Activated naive CD4-positive, alpha-beta T cell treated with anti-CD3 and anti-CD28 coated beads, Interleukin-2, amount 50 U/mL, for 72 hours (primary cell): Measurements from ENCODE around the gene HCAR2. TPM values are rescaled to one million over a fixed set of nuclear protein-coding genes. Genes with fewer than 3 reads are reported as not detected.
A peak's percentile ranks its signal among the peaks of the same experiment; 100 is the strongest.
"Not testable (repeated sequence)": the region's sequence is repeated elsewhere in the genome, so short reads cannot be mapped to it uniquely, and the experiment has no call there.

ENCODE experiments used
- ATAC-seq, 2 donors: fragments of 150-1000 bp; cut with Tn5 transposase; 2 replicates each; pipeline ENCODE4 v1.10.0; 2021; ENCODE audit warnings: mild to moderate bottlenecking in 2 of 2, moderate library complexity in 2 of 2
- DNase-seq, 2 donors: peaks; one replicate each; pipeline ENCODE4 v3.0.0; 2021 to 2022; ENCODE audit warnings: low spot score in 2 of 2
- H3K27ac Mint-ChIP-seq, 2 donors: one replicate each; pipeline ENCODE4 v1.8.0; 2022; ENCODE audit warnings: mild to moderate bottlenecking in 2 of 2, mixed read lengths in 2 of 2
- H3K36me3 Mint-ChIP-seq, 2 donors: one replicate each; pipeline ENCODE4 v1.8.0; 2022; ENCODE audit warnings: mixed read lengths in 2 of 2
- H3K9me3 Mint-ChIP-seq, 2 donors: one replicate each; pipeline ENCODE4 v1.8.0; 2022; ENCODE audit warnings: mixed read lengths in 2 of 2
- total RNA-seq, 2 donors: library from RNA; stranded (reverse); gene quantifications; one replicate each; pipeline ENCODE4 v1.2.3, GENCODE V29; 2022

The HCAR2 gene
- total RNA-seq, 2 donors from 2014 or later, result 0.39 TPM; not detected in 1

DNA sequence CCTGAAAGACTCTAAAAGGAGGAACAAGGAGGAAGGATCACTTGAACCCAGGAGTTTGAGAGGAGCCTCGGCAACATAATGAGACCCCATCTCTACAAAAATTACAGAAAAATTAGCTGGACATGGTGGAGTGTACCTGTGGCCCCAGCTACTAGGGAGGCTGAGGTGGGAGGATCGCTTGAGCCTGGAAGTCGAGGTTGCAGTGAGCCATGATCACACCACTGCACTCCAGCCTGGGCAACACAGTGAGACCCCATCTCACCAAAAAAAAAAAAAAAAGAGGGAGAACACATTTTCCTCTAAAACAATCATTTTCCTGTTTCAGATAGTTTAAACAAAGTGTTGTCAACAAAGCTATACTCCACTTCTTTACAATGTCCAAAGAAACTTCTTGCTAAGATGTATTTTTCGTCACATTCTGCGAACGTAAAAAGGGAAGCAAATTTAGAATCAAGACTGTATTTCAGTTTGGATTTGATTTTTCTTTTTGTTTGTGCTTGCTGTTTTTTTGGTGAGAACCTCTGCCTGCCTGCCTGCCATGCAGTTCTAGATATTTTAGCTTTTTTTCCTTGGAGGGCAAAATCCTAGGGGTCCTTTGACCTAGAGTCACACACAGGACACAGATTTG lies 22.4 kb upstream of the HCAR2 start:
- H3K36me3 Mint-ChIP-seq, result no peaks in the 10 kb centered on the region
- no peaks in the 10 kb centered on the region for H3K9me3 Mint-ChIP-seq
- H3K27ac Mint-ChIP-seq, result peak overlapping the region; percentile 65 to 67
- no peak for ATAC-seq
- no peak for DNase-seq

- DNase-seq (no peak), ATAC-seq (no peak)
- Mint-ChIP-seq H3K36me3 (no peaks in the 10 kb centered on the region), H3K9me3 (no peaks in the 10 kb centered on the region), H3K27ac (no peak overlapping the region)
Observed at GRCh38 chr12:122724641-122725243, 21.6 kb upstream of the HCAR2 start.

DNA sequence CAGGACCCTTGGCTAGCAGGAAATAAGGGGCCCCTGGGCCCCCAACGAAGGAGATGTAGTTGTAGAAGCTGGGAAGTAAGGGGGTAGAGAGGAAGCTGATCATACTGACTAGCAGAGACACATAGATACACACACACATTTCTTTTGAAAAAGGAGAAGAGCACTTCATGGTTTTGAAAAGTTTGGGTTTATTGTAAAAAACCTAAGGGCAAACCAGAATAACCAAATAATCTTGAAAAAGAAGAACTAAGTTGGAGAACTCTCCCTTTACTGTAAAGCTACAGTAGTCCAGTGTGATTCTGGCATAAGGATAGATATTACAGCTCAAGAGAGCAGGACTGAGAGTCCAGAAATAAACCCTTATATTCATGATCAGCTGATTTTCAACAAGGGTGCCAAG lies 19.2 kb upstream of the HCAR2 start:
- no peak for DNase-seq
- Mint-ChIP-seq H3K9me3 (no peaks in the 10 kb centered on the region), H3K27ac (peak overlapping the region in 1 of 2 donors; percentile 82), H3K36me3 (no peaks in the 10 kb centered on the region)
- no peak for ATAC-seq

DNA sequence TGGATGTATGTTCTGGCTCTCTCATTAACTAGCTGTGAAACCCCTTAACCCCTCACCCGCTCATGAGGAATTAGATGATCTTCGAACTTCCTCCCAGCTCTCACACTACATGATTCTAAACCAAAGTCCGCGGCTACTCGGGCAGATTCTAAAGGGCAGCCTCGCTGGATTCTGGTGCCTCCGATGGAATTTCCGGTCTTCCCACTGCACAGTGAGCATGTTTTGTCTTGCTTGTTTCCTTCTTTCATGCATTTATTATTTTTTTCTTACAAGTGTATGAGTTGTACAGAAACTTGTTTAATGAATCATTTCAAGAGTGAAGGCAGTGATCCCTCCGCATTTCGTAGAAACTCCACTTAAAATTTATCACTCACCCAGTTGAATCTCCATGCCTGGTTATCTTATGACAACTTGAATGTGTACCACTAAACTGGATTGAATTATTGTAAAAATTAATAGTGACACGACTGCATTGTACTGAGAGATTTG lies 17.9 kb upstream of the HCAR2 start:
- DNase-seq (no peak), ATAC-seq (peak; percentile 47 to 75)
- no peaks in the 10 kb centered on the region for H3K9me3 Mint-ChIP-seq
- H3K27ac Mint-ChIP-seq, result peak overlapping the region in 1 of 2 donors; percentile 77
- H3K36me3 Mint-ChIP-seq, result no peaks in the 10 kb centered on the region

- not testable (repeated sequence) for ATAC-seq, DNase-seq, H3K9me3 Mint-ChIP-seq, H3K27ac Mint-ChIP-seq, H3K36me3 Mint-ChIP-seq
Observed at GRCh38 chr12:122716658-122717057, 13.5 kb upstream of the HCAR2 start, which contains the start of gene HCAR3. TSS of gene HCAR3 (minus strand) at chr12:122716811. CDS start at chr12:122716737, 74 bp downstream.

GRCh38 chr12:122715211-122715610 lies 12.1 kb upstream of the HCAR2 start:
- H3K36me3 Mint-ChIP-seq, DNase-seq, H3K27ac Mint-ChIP-seq, H3K9me3 Mint-ChIP-seq, ATAC-seq: not testable (repeated sequence)

- ATAC-seq, DNase-seq, H3K36me3 Mint-ChIP-seq, H3K27ac Mint-ChIP-seq, H3K9me3 Mint-ChIP-seq: not testable (repeated sequence)
Observed at GRCh38 chr12:122713491-122714188, 10.5 kb upstream of the HCAR2 start.

- H3K36me3 Mint-ChIP-seq, H3K9me3 Mint-ChIP-seq, DNase-seq, ATAC-seq: not testable (repeated sequence)
- H3K27ac Mint-ChIP-seq, result peak overlapping the region; percentile 9 to 40
Observed at GRCh38 chr12:122711266-122711665, 8.1 kb upstream of the HCAR2 start.

GRCh38 chr12:122710341-122710740 lies 7.2 kb upstream of the HCAR2 start:
- not testable (repeated sequence) for DNase-seq, H3K27ac Mint-ChIP-seq, H3K36me3 Mint-ChIP-seq, H3K9me3 Mint-ChIP-seq, ATAC-seq

- ATAC-seq, H3K9me3 Mint-ChIP-seq, H3K36me3 Mint-ChIP-seq, DNase-seq, H3K27ac Mint-ChIP-seq: not testable (repeated sequence)
Observed at GRCh38 chr12:122709287-122709686, 6.1 kb upstream of the HCAR2 start.

GRCh38 chr12:122703841-122704240 lies 684 bp upstream of the HCAR2 start:
- H3K36me3 Mint-ChIP-seq, H3K9me3 Mint-ChIP-seq, ATAC-seq, DNase-seq, H3K27ac Mint-ChIP-seq: not testable (repeated sequence)

- H3K36me3 Mint-ChIP-seq, H3K27ac Mint-ChIP-seq, DNase-seq, ATAC-seq, H3K9me3 Mint-ChIP-seq: not testable (repeated sequence)
Observed at GRCh38 chr12:122701481-122701880, 1.7 kb downstream of the HCAR2 start.

DNA sequence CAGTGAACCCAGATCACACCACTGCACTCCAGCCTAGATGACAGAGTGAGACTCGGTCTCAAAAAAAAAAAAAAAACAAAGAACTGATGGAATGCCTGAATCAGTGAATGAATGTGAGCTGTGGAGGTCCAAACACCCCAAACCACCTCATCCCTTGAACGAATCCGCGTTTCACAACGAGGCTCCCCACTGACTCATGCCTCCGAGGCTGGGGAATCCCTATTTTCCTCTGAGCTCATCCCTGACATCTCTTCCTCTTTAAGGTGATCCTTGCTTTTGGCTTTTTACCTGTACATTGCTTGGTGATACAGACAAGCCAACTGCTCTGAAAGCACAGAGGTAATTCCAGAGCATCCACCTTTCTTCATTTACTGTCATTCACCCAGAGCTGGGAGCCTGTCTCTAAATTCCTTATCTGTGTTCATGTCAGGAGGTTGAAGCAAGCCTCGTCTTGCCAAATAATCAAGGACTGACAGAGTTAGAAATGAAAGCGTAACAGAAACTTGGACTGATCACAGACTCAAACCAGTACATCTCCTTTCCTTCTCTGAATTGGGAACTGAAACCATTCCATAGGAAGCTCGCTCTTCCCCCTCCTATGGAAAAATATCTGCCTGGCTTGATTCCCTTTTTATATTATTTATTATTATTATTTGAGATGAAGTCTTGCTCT lies 3.0 kb downstream of the HCAR2 start:
- not testable (repeated sequence) for H3K36me3 Mint-ChIP-seq, ATAC-seq

GRCh38 chr12:122696922-122697321 lies 6.2 kb downstream of the HCAR2 start:
- H3K27ac Mint-ChIP-seq, H3K36me3 Mint-ChIP-seq, H3K9me3 Mint-ChIP-seq, DNase-seq, ATAC-seq: not testable (repeated sequence)

More for the DNA sequence above, 3.0 kb downstream of the HCAR2 start:
- H3K9me3 Mint-ChIP-seq, H3K27ac Mint-ChIP-seq, DNase-seq: not testable (repeated sequence)

DNA sequence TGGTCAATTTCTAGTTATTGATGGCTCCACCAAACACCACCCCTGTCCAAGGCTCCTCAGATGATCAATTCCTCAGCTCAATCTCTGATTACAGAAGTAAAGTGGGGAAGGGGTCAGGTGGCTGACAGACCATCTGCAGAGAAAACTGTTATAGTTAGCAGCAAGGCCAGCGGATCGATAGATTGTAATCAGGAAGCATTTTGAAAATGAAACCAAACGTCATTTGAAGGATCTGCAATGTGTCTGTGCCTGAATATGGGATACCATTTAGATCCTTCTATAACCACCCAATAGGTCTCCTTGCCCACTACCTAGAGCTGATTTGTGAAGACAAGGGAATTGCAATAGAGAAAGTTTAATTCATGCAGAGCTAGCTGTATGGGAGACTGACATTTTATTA lies 11.6 kb downstream of the HCAR2 start:
- no peak for ATAC-seq
- Mint-ChIP-seq H3K27ac (no peak overlapping the region), H3K36me3 (no peaks in the 10 kb centered on the region), H3K9me3 (no peaks in the 10 kb centered on the region)
- DNase-seq, result no peak

DNA sequence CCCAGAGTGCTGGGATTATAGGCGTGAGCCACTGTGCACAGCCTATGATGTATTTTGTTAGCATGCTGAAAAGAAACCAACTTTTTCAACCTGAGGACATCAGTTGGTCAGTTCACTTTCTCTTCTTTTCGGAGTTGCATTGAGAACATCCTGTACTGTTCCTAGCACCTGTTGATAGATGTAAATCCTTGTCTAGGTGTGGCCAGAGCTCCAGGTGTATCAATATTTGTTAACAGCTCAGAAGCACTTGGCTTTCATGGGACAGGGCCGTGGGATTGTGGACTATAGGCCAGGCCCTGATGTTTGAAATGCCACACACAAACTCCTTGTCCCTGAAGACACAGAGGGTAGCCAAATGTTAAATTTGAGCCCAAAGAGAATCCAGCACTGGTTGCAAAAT lies 14.9 kb downstream of the HCAR2 start:
- Mint-ChIP-seq H3K9me3 (no peaks in the 10 kb centered on the region), H3K27ac (no peak overlapping the region), H3K36me3 (no peaks in the 10 kb centered on the region)
- DNase-seq (no peak), ATAC-seq (no peak)

GRCh38 chr12:122687086-122687485 lies 16.1 kb downstream of the HCAR2 start:
- DNase-seq (no peak), ATAC-seq (no peak)
- no peaks in the 10 kb centered on the region for H3K9me3 Mint-ChIP-seq
- H3K27ac Mint-ChIP-seq, result no peak overlapping the region
- no peaks in the 10 kb centered on the region for H3K36me3 Mint-ChIP-seq
